Stimulated activated CD8-positive, alpha-beta memory T cell treated with anti-CD3 and anti-CD28 coated beads, Interleukin-12 subunit alpha, Interleukin-12 subunit beta, amount 100 ng/mL, for 24 hours (primary cell): ENCODE measurements around the gene FILIP1L.

ENCODE experiments used
- DNase-seq: peaks from one replicate; pipeline ENCODE4 v3.0.0-alpha.2; 2020; ENCODE audit errors: extremely low read depth

The FILIP1L gene

DNA sequence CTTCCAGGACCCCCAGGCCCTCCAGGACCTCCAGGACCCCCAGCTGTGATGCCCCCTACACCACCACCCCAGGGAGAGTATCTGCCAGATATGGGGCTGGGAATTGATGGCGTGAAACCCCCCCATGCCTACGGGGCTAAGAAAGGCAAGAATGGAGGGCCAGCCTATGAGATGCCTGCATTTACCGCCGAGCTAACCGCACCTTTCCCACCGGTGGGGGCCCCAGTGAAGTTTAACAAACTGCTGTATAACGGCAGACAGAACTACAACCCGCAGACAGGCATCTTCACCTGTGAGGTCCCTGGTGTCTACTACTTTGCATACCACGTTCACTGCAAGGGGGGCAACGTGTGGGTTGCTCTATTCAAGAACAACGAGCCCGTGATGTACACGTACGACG is 318.7 kb downstream of the FILIP1L start:
- no peak for DNase-seq

- no peak for DNase-seq
Measured at GRCh38 chr3:99794485-99794884, 319.8 kb downstream of the FILIP1L start.

DNA sequence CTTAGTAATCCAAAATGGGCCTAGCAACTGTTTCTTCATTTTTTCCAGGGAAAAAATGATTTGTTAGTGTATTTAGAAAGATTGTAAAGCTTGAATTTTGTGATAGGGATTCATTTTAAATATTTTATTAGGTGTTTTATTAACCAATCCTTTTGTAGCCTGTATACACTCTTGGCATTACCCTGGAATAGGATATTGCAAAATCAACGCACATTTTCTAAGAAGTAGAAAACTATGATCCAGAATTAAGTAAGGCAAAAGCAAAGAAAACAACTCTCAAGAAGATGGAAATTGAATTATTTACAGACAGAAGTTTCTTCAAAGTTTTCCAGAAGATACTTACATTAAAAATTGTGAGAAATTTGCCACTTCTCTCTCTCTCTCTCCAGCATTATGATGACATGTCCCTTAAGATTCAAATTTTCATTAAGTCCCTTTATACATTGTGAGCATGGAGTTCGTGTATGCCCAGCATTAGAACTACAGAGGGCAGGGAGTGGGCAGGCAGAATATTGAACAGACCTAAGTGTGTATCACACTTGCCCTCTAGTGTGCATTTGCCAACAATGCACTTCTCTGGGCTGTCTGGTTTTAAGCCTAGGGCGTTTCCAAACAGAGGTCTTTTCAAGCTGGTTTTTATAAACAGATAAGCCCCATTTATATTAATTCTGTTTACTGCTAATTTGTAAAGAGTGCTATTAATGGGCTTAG is 325.1 kb downstream of the FILIP1L start:
- no peak for DNase-seq
